Suppressor macrophage treated with lipopolysaccharide for 1 hour (primary cell): ENCODE data around the gene ZNF699.
"Not testable (repeated sequence)": the region's sequence is repeated elsewhere in the genome, so short reads cannot be mapped to it uniquely, and the experiment has no call there.

Source experiments
- DNase-seq, 3 donors: peaks; one replicate each; pipeline ENCODE4 v3.0.0-alpha.2; 2020 to 2022

ZNF699 gene

DNA sequence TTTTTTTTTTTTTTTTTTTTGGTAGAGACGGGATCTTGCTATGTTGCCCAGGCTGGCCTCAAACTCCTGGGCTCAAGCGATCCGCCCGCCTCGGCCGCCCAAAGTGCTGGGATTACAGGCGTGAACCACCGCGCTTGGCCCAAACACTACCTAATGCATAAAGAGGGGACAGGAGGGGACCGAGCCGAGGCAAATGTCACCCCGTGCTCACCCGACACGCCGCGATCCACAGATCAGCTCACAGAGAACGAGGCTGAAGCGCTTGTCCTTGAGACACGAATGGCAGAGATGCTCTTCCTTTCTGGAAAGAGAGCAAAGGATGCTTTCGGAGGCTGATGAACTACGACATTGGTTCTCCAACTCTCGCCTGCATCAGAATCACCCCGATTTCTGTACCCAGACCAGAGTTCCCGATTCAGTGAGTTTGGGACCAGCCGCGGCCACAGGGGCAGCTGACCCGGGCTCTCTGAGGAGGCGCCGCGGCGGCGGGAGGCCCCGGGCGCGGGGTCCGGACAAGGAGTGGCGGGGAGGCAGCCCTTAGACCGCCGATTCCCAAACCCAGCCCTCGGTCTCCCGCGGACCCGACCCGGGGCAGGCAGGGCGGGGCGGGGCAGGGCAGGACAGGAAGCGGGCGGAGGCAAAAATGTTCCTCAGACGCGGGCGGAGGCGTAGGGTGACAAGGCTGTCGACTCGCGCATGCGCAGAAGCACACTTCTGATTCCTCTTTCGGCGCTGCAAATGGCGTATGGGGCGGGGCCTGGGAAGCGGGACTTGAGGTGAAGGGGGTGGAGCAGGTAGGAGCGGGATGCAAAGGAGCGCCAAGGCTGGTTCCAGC lies at the start of gene ZNF699:
Gene ZNF699 (minus strand): TSS at position 700 of the 835 bp plus-strand sequence. CDS start 4,719 bp downstream, outside the sequence.
- peak; percentile 99 to 100 (median 99) for DNase-seq

DNA sequence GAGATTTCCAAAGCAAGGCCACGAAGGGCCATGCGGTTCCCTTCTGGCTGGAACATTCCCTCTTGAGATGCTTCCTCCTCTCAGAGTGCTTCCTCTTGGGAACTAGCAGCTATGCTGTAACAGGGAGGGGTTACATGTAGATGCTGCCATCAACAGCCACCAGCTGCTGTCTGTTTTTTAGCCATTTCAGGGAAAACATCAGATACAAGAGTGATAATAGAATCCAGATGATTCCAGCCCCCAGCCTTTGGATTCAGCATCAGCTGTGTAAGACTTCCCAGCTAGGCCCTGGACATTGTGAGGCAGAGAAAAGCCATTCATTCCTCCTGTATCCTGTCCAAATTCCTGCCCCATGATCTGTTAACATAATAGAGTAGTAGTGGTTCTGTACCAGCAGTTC lies 45.0 kb upstream of the ZNF699 start:
- DNase-seq, result no peak

DNA sequence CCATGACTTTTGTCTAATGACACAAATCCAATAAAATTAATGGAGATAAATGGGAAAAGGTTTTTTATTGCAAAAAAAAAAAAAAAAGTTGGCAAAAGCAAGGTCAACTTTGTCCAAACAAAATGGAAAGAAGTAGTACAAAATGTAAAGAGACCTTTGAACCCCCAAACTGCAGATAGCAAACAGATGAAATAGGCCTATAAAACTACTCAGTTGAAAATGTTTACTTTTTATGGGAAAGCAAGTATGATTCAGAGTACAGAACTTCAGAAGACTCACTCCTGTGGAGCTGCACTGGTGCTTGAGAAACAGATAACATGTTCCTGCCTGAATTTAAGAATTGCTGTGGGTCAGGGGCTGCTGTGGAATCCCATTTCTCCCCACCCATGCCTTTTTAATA lies 43.4 kb upstream of the ZNF699 start:
- DNase-seq, result no peak

DNA sequence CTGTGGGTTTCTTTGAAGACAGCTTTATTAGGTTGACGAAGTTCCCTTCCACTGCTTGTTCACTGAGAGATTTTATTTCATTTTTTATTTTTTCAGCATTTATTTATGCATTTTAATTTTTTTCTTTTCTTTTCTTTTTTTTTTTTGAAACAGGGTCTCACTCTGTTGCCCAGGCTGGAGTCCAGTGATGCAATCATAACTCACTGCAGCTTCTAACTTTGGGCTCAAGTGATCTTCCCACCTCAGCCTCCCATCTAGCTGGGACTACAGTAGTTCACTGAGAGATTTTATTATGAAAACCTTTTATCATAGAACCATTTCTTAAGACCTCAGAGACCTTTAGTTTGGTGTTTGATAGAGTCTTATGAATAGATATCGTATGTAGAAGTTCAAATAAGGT lies 42.9 kb upstream of the ZNF699 start:
- DNase-seq, result no peak

DNA sequence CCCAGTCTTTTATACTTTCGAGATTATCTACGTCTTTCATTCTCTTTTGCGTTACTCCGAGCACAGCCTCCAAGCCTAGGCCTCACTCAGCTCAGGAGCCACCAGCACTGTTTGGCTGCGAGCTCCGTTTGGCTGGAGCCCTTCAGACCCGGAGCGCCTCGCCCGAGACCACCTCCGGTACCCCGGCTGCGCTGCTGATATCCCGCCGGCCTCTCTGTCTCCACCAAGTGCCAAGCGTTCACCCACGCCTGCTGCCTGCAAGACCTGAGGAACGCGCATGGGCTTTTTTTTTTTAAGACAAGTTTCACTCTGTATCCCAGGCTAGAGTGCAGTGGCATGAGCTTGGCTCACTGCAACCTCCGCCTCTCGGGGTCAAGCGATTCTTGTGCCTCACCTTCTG lies 39.0 kb upstream of the ZNF699 start:
- no peak for DNase-seq

DNA sequence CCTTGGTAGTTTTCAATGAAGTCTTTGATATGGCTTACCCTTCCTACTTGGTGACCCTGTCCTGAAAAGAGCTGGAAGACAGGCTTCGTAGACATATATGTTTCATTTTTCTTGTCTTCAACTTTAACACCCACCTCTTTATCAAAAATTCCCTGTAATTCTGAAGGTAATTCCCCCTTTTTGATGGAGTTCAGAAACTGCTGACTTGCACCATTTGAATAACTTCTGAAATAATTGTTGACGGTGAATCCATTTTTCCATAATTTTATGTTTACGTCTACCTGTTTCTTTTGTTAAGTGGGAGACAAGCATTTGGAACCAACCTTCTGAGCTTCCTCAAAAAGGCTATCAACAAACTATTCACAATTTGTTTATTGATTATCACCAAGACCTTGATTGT lies 38.6 kb upstream of the ZNF699 start:
- DNase-seq, result no peak

DNA sequence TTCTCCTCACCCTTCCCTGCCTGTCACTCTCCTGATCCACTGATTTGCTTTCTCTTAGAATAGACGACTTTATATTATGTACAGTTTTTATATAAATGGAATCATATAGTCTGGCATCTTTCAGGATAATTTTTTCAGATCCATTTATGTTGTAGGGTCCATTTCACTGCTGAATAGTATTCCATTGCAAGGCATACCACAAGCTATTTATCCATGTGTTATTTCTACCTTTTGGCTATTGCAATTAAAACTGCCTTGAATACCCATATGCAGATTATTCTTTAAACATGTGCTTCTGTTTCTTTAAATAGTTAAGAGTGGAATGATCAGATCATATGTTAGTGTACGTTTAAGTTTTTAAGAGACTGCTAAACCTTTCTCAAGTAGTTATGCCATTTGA lies 35.4 kb upstream of the ZNF699 start:
- DNase-seq, result no peak

DNA sequence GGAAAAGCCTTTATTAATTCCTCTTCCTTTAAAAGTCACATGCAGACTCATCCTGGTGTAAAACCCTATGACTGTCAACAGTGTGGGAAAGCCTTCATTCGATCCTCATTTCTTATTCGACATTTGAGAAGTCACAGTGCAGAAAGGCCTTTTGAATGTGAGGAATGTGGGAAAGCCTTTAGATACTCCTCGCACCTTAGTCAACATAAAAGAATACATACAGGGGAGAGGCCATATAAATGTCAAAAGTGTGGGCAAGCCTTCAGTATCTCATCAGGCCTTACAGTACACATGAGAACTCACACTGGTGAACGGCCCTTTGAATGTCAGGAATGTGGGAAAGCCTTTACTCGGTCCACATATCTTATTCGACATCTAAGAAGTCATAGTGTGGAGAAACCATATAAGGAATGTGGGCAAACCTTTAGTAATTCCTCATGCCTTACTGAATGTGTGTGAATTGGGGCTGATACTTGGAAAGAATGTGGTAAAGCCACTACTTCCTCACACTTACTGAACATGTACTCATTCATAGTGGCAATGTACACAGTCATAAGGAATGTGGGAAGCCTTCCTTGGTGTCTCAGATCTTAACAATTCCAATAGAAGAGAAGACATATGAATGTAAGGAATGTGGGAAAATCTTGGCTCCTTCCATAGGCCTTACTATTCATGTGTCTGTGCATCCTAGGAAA lies 33.1 kb upstream of the ZNF699 start:
- DNase-seq, result no peak

DNA sequence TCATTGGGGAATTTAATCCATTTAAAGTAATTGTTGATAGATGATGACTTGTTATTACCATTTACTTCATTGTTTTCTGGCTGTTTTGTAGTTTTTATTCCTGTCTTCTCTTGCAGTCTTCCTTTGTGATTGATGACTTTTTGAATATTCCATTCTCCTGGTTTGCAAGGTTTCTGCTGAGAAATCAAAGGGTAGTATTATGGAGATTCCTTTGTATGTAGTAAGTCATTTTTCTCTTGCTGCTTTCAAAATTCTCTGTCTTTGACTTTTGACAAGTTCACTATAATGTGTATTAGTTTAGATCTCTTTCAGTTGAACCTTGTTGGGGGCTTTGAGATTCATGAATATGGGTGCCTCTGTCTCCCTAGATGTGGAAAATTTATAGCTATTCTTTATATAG lies 20.4 kb upstream of the ZNF699 start:
- no peak for DNase-seq

DNA sequence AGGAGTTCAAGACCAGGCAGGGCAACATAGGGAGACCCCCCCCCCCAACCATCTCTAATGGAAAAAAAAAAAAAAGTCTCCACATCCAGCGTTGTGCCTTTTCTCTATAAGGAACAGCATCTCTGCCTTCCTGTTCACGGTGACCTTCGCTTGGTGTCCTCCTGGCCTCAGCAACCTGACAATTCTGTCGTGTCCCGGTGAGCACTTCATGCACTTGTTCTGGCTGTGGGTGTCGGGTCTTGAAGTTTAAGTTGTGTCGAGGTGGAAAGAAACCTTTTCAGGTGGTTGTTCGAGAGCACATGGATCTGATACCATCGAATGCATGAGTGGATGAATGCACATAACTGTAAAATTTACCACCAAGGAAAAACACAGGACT lies 14.9 kb upstream of the ZNF699 start:
- no peak for DNase-seq

DNA sequence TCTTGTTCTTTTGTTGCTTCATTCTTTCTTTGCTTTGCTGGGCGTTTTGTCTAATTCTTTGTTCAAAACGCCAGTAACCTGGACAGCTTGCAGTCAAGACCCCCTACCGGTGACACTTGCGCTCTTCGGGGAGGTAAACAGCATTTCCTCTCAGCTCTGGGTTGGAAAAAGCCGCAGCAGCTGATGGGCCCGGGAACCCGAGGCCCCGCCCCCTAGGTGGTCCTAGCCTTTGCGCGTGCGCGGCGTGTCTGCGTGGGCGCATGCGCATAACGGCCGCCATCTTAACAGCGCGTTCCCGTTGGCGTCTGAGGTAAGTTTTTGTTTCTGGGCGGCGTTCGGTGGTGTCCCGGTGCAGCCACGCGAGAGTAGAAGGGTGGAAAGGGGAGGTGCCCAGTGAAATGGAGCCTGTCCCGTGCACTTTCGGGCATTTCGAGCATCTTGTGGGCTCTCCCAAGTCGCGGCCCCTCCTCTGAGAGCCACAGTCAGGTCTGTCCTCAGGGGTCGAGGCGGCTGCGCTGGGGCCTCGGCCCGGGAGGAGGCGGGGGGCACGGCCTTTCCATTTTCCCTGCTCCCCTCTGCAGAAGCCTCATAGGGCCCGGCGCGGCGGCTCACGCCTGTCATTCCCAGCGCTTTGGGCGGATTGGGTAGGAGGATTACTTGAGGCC lies 14.4 kb upstream of the ZNF699 start, which contains the start of gene ZNF559:
Gene ZNF559 (plus strand): TSS at position 261 of the 665 bp plus-strand sequence. CDS start 14,371 bp downstream, outside the sequence.
- peak; percentile 97 to 99 (median 99) for DNase-seq

DNA sequence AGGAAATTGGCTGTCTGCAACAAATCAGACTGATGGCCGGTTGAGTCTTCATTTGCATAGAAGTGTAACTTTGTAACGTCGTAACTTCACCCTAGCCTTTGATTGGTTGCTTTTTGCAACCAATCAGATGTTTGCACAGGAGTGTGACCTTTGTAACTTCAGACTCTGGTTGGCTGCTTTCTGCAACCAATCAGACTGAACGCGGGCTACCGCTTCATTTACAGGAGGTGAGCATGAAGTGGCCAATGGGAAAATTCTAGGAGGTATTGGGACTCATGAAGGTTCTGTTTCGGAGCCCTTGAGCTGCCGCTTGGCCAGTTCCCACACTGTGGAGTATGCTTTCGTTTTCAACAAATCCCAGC lies 13.9 kb upstream of the ZNF699 start:
- peak; percentile 55 to 74 (median 61) for DNase-seq

DNA sequence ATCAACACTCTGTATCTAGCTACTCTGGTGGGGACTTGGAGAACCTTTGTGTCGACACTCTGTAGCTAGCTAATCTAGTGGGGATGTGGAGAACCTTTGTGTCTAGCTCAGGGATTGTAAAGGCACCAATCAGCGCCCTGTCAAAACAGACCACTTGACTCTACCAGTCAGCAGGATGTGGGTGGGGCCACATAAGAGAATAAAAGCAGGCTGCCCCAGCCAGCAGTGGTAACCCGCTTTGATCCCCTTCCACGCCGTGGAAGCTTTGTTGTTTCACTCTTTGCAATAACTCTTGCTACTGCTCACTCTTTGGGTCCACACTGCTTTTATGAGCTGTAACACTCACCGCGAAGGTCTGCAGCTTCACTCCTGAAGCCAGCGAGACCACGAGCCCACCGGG lies 12.6 kb upstream of the ZNF699 start:
- not testable (repeated sequence) for DNase-seq

DNA sequence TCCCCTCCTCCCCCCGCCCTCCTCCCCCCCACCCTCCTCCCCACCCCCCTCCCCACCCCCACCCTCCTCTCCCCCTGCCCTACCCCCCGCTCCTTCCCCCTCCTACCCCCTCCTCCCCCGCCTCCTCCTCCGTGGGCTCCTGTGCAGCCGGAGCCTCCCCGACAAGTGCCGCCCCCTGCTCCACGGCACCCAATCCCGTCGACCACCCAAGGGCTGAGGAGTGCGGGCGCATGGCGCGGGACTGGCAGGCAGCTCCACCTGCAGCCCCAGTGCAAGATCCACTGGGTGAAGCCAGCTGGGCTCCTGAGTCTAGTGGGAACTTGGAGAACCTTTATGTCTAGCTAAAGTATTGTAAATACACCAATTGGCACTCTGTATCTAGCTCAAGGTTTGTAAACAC lies 12.1 kb upstream of the ZNF699 start:
- not testable (repeated sequence) for DNase-seq

DNA sequence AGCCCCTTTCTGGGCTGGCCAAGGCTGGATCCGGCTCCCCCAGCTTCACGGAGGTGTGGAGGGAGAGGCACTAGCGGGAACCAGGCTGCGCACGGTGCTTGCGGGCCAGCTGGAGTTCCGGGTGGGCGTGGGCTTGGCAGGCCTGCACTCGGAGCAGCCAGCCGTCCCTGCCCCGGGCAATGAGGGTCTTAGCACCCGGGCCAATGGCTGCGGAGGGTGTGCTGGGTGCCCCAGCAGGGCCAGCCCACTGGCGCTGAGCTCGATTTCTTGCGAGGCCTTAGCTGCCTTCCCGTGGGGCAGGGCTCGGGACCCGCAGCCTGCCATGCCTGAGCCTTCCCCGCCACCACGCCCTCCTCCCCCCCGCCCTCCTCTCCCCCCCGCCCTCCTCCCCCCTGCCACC lies 11.7 kb upstream of the ZNF699 start:
- no peak for DNase-seq

DNA sequence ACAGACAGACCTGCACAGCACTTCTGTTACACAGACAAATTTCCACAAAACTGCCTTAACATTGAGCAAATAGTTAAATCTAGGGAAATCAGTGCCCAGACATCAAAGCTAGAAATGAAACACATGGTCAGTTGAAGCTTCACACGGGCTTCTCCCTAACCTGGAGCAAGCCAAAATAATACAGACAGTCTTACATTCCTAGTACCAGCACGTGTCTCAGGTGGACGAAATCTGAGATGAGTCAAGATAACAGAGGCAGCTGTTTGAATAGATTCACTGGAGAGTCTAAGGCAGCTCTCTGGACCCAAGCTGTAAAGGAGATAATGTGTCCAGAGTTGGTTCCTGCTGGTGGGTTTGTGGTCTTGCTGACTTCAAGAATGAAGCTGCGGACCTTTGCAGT lies 4.1 kb upstream of the ZNF699 start:
- no peak for DNase-seq

DNA sequence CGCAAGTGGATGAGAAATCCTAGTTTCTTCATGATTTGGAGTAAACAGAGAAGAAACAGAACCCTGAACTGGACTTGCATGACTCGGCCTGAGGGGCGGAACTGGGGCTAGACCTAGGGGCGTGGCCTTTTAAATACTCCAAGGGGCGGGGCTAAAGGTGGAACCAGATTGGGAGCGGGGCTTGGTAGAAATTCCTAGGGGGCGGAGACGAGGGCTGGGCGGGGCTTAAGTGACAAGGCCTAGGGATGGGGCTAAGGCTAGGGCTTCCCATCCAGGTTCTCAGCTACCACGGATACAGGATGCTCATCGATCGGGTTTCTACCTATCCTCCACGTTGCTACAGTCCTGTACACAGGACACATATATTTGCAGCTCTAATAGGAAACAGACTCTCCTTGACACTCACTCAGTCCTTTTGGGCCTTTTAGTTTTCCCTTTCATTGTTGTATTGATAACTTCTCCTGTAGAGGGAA lies 372 bp upstream of the ZNF699 start:
- peak; percentile 92 to 98 (median 97) for DNase-seq

DNA sequence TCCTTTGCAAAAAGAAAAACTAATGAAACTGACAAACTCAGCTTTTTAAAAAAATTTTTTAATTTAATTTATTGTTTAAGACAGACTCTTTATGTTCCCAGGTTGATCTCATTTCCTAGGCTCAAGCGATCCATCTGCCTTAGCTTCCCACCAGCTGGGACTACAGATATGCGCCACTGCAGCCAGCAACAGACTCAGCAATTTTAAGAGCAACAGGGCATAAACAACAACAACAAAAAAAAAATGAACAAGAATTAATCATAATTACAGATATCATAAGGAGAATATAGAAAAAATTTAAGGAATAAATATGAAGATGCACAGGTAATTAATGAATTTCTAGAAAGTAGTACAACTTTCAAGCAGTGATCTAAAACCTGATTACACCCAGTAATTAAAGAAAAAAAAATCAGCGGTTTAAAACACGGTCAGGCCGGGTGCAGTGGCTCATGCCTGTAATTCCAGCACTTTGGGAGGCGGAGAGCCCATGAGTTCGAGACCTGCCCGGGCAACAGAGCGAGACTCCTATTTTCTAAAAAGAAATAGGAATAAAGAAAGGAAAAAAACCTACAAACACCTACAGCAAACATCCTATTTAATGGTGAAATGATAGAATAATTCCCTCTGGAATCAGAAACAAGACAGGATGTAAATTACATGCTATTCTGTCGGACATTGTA lies 1.4 kb downstream of the ZNF699 start:
- DNase-seq, result no peak

DNA sequence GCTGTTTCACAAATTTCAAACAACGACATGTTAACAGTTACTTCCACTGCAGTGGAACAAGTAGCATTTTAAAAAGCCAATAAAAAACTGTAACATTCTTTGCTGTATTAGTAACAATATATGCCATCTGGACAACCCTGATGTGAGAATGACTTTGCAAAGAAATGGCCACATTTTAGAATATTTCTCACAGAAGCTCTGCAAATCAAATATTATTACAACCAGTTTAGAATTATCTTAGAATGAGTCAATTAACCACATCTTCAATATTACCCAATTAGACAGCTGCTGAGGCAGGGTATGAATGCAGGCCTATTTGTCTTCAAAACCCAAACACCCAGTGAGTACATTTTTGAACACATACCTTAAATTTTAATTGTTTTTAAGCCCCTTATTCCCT lies 3.2 kb downstream of the ZNF699 start:
- DNase-seq, result no peak

DNA sequence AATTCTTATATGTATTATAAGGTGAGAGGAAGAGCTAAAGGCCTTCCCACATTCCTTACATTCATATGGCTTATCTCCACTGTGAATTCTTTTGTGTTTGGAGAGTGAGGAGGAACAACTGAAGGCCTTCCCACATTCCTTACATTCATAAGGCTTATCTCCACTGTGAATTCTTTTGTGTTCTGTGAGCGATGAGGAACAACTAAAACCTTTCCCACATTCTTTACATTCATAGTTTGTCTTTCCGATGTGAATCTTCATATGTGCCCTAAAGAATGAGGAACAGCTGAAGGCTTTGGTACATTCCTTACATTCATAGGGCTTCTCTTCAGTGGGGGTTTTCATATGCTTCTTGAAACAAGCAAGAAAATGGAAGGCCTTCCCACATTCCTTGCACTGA lies 13.3 kb downstream of the ZNF699 start:
- DNase-seq, result no peak

DNA sequence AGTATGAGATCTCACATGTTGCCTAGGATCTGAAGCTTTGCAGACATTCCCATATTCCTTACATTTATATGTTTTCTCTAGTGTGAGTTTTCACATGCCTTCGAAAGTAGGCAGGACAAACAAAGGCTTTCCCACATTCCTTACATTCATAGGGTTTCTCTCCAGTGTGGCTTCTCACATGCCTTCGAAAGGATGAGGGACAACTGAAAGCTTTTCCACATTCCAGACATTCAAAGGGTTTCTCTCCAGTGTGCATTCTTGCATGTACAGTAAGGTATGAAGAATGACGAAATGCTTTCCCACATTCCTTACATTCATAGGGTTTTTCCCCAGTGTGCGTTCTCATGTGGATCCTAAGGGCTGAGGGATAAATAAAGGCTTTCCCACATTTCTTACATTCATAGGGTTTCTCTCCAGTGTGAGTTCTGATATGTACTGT lies 14.2 kb downstream of the ZNF699 start:
- DNase-seq, result no peak

DNA sequence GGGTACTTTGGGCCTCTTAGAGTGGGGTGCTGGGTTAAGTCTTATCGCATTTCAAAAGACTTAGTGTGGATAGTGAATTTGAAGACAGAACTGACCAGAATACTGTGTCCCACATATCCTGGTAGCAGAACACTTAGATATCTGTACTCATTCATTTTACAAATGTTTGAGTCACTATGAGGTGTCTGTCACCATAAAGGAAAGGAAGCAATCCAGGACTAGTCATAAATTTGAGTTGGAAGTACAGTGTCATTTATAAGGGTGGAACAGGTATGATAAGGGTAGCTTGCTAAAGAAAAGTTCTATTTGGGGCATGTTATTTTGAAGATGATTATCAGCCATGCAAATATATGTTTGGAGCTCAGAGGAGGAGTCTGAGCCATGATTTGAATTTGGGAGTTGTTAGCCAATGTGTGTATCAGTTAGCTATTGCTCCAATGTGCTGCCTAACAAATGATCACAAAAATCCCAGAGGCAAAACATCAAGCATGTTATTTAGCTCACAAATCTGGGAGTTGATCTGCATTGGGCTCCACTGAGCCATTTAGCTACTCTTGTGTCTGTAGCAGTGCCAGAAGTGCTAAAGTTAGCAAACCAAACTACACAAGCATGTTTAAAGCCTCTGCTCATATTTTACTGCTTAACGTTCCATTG lies 20.3 kb downstream of the ZNF699 start:
- no peak for DNase-seq
